ENCODE data around the gene FAM186B. TPM values are rescaled to one million over a fixed set of nuclear protein-coding genes. Genes with fewer than 3 reads are reported as not detected.

FAM186B gene
- total RNA-seq, 1 experiment from 2014 or later: 0.39 TPM

- ChIA-PET POLR2A (no interaction called here), CTCF (interaction anchor here (0.9 to 3.5 kb wide), 3 partner anchors 31 to 288 kb away, joined by 3 to 11 read pairs (median 9); partner anchors contain the start of gene PRPF40B)
- Mint-ChIP-seq H3K27ac (peak overlapping the region; percentile 6; the same call in 1 of the 2 replicates), H3K4me1 (peaks cover 8% of the 10 kb centered on the region), H3K27me3 (ENCODE audit: low read depth) (no peaks in the 10 kb centered on the region), H3K36me3 (no peaks in the 10 kb centered on the region; the same call in 1 of the 2 replicates), H3K4me3 (no peak overlapping the region), H3K9me3 (no peaks in the 10 kb centered on the region)
- ATAC-seq: no peak
- no peak for DNase-seq (ENCODE audit: low spot score)
- no peak for TF ChIP-seq ATF3 (CRISPR knock-in tag; conservative IDR thresholded peaks at IDR 0.05)
- TF ChIP-seq MYBL2 (CRISPR knock-in tag; IDR thresholded peaks at IDR 0.05): no peak
Measured at GRCh38 chr12:49584591-49584990, 20.8 kb downstream of the FAM186B start.

- H3K27me3 Mint-ChIP-seq (ENCODE audit: low read depth): no peaks in the 10 kb centered on the region
- ATAC-seq (no peak), DNase-seq (ENCODE audit: low spot score) (no peak)
- no peak overlapping the region for H3K4me3 Mint-ChIP-seq
- TF ChIP-seq NFYB (CRISPR knock-in tag; conservative IDR thresholded peaks at IDR 0.05; ENCODE audit: low read depth): no peak
- no peak for TF ChIP-seq NR2C2 (CRISPR knock-in tag; IDR thresholded peaks at IDR 0.05)
- no peak for TF ChIP-seq ATF2 (CRISPR knock-in tag; IDR thresholded peaks at IDR 0.05; ENCODE audit: borderline replicate concordance, low read depth)
- TF ChIP-seq FOXP4 (CRISPR knock-in tag; IDR thresholded peaks at IDR 0.05): no peak
- no peak for TF ChIP-seq KAT7 (CRISPR knock-in tag; IDR thresholded peaks at IDR 0.05; ENCODE audit: borderline replicate concordance)
- no peak for TF ChIP-seq ZNF671 (CRISPR knock-in tag; IDR thresholded peaks at IDR 0.05)
- no peak for TF ChIP-seq ETV6 (CRISPR knock-in tag; IDR thresholded peaks at IDR 0.05)
- TF ChIP-seq ELF4 (CRISPR knock-in tag; IDR thresholded peaks at IDR 0.05; ENCODE audit: low read depth): no peak
- TF ChIP-seq PREB (CRISPR knock-in tag; IDR thresholded peaks at IDR 0.05; ENCODE audit: borderline replicate concordance): no peak
- no peak for TF ChIP-seq IRF1 (CRISPR knock-in tag; IDR thresholded peaks at IDR 0.05)
- no peak for TF ChIP-seq ZNF416 (CRISPR knock-in tag; IDR thresholded peaks at IDR 0.05)
- TF ChIP-seq ESRRA (CRISPR knock-in tag; IDR thresholded peaks at IDR 0.05; ENCODE audit: borderline replicate concordance): no peak
- no peak for TF ChIP-seq CDX4 (CRISPR knock-in tag; IDR thresholded peaks at IDR 0.05; ENCODE audit: borderline replicate concordance)
- no peak for TF ChIP-seq ATF6 (CRISPR knock-in tag; IDR thresholded peaks at IDR 0.05)
- TF ChIP-seq NR1H2 (CRISPR knock-in tag; IDR thresholded peaks at IDR 0.05): no peak
- no peak for TF ChIP-seq USF1 (CRISPR knock-in tag; IDR thresholded peaks at IDR 0.05)
- TF ChIP-seq TCF7 (CRISPR knock-in tag; IDR thresholded peaks at IDR 0.05; ENCODE audit: low read depth): no peak
- TF ChIP-seq ZNF396 (CRISPR knock-in tag; IDR thresholded peaks at IDR 0.05; ENCODE audit: borderline replicate concordance): no peak
- no peak for TF ChIP-seq MAX (CRISPR knock-in tag; IDR thresholded peaks at IDR 0.05)
- TF ChIP-seq CTCF (IDR thresholded peaks at IDR 0.05): no peak
- no peaks in the 10 kb centered on the region; the same call in 1 of the 2 replicates for H3K36me3 Mint-ChIP-seq
- ChIA-PET POLR2A (no interaction called here), CTCF (interaction anchor here (1.9 to 3.5 kb wide), 3 partner anchors 30 to 54 kb away, joined by 4 to 11 read pairs (median 9); partner anchors contain the start of gene PRPF40B)
- peaks cover 8% of the 10 kb centered on the region for H3K4me1 Mint-ChIP-seq
- H3K27ac Mint-ChIP-seq: no peak overlapping the region; the same call in 1 of the 2 replicates
- H3K9me3 Mint-ChIP-seq: no peaks in the 10 kb centered on the region
Measured at GRCh38 chr12:49583366-49584094, 21.9 kb downstream of the FAM186B start.

Data from WTC11 (cell line).